ENCODE data around the gene ATP8B1. TPM values are rescaled to one million over a fixed set of nuclear protein-coding genes. Genes with fewer than 3 reads are reported as not detected.

Gene ATP8B1
- total and polyA plus RNA-seq, 9 of the 15 experiments (the other 6 are each of a cell fraction or from before 2014, with no cell fraction given): 0.01 to 0.22 (median 0.03) TPM; not detected in 3

GRCh38 chr18:57790316-57790715 is 12.8 kb downstream of the ATP8B1 start:
- H2AFZ ChIP-seq (ENCODE audit: low read depth, low read length): no peak overlapping the region
- H3K9ac ChIP-seq (ENCODE audit: insufficient read depth in 1 of 2, low read depth in 2 of 2, low read length in 2 of 2): no peak overlapping the region
- TF ChIP-seq HNRNPL (IDR thresholded peaks at IDR 0.05; ENCODE audit: low read depth, low read length) (no peak), RBM17 (IDR thresholded peaks at IDR 0.05; ENCODE audit: borderline replicate concordance, low read depth, low read length) (no peak), ZNF23 (CRISPR knock-in tag; IDR thresholded peaks at IDR 0.05) (no peak), MAFG (tag; conservative IDR thresholded peaks at IDR 0.05) (no peak), ZNF280B (CRISPR knock-in tag; IDR thresholded peaks at IDR 0.05) (no peak), NR3C1 (CRISPR knock-in tag; IDR thresholded peaks at IDR 0.05) (no peak), ZNF175 (CRISPR knock-in tag; IDR thresholded peaks at IDR 0.05; ENCODE audit: low read depth) (no peak), NFIX (CRISPR knock-in tag; IDR thresholded peaks at IDR 0.05; ENCODE audit: low read depth) (no peak)
- H3K4me3 ChIP-seq: no peak overlapping the region
- H3K4me1 ChIP-seq (replicated peaks in 1 of 2; ENCODE audit: control insufficient read depth in 2 of 2, insufficient read depth in 2 of 2, low read length in 2 of 2): peaks cover 0 to 5% of the 10 kb centered on the region in 2 experiments; a peak in 3 of 5 replicates
- H4K20me1 ChIP-seq (replicated peaks; ENCODE audit: control insufficient read depth, insufficient read depth, low read length): no peaks in the 10 kb centered on the region
- CTCF ChIA-PET (ENCODE audit: low intra/inter-chr PET ratio): no interaction called here
- 30% methylated on average over 4 of the region's 4 CpGs for WGBS (ENCODE audit: insufficient coverage, low coverage, missing lambda C conversion rate)
- no peaks in the 10 kb centered on the region for H3K79me2 ChIP-seq (ENCODE audit: control insufficient read depth, insufficient read depth, low read length)
- H3K27ac ChIP-seq (ENCODE audit: extremely low read depth, low read depth, low read length): no peak overlapping the region
- DNase-seq (ENCODE audit: extremely low read depth in 1 of 4, low spot score in 3 of 4) (no peak), FAIRE-seq (no peak), ATAC-seq (no peak)
- no peaks in the 10 kb centered on the region for H3K9me3 ChIP-seq (replicated peaks; ENCODE audit: control insufficient read depth, insufficient read depth, low read depth, low read length)
- H3K27me3 ChIP-seq (ENCODE audit: control insufficient read depth in 2 of 2, insufficient read depth in 2 of 2, low read length in 2 of 2): no peaks in the 10 kb centered on the region
- POLR2A ChIA-PET: no interaction called here
- in situ Hi-C loops (cut with MboI) (no loop called here), intact Hi-C loops (cut with micrococcal nuclease) (no loop called here)
- BruUV-seq (replicated peaks): no TSS peak
- H3K9me1 ChIP-seq (ENCODE audit: control insufficient read depth, insufficient read depth, low read length): no peaks in the 10 kb centered on the region
- no peak overlapping the region for H3K4me2 ChIP-seq (ENCODE audit: insufficient read depth, low read length)
- no peaks in the 10 kb centered on the region for H3K36me3 ChIP-seq (ENCODE audit: control insufficient read depth, insufficient read depth, low read length)
